CD4-positive, CD25-positive, alpha-beta regulatory T cell (primary cell): ENCODE measurements around the gene FSTL4. TPM values are rescaled to one million over a fixed set of nuclear protein-coding genes. Genes with fewer than 3 reads are reported as not detected.
"Not testable (repeated sequence)": the region's sequence is repeated elsewhere in the genome, so short reads cannot be mapped to it uniquely, and the experiment has no call there.

Experiments
- ATAC-seq, 2 donors: fragments of 150-1000 bp; cut with Tn5 transposase; one replicate each; pipeline ENCODE4 v1.10.0; 2021; ENCODE audit warnings: low read depth in 2 of 2, moderate number of reproducible peaks in 2 of 2, moderate library complexity in 1 of 2
- DNase-seq, 3 donors: peaks; one replicate each; pipeline versions ENCODE4 v3.0.0 to v3.0.0-alpha.2; 2012 to 2022; ENCODE audit warnings: mixed read lengths in 1 of 3
- H3K27ac ChIP-seq: one replicate; pipeline ENCODE4 v1.7.0; 2013; ENCODE audit warnings: mild to moderate bottlenecking, low read length; ENCODE audit not compliant: insufficient read depth, poor library complexity, severe bottlenecking
- H3K27me3 ChIP-seq: one replicate; pipeline ENCODE4 v1.7.0; 2013; ENCODE audit warnings: low read length; ENCODE audit not compliant: control insufficient read depth, insufficient read depth
- H3K36me3 ChIP-seq: one replicate; pipeline ENCODE4 v1.7.0; 2013; ENCODE audit warnings: mild to moderate bottlenecking, low read length, moderate library complexity; ENCODE audit not compliant: control insufficient read depth, insufficient read depth
- H3K4me1 ChIP-seq: 2 replicates; pipeline ENCODE4 v1.7.0; 2013; ENCODE audit warnings: mild to moderate bottlenecking, low read length; ENCODE audit not compliant: insufficient read depth, control insufficient read depth, poor library complexity, severe bottlenecking
- H3K4me3 ChIP-seq: one replicate; pipeline ENCODE4 v1.7.0; 2013; ENCODE audit warnings: low read depth, mild to moderate bottlenecking, low read length, moderate library complexity
- H3K9me3 ChIP-seq, 2 experiments: 1 replicate in 1 of 2; 2 replicates in 1 of 2; pipeline ENCODE4 v1.7.0; 2013; ENCODE audit warnings: low read length in 2 of 2, mild to moderate bottlenecking in 1 of 2, moderate library complexity in 1 of 2; ENCODE audit not compliant: control insufficient read depth in 2 of 2
- H3K27ac Mint-ChIP-seq, 3 donors: one replicate each; pipeline ENCODE4 v1.8.0; 2020 to 2022; ENCODE audit warnings: mild to moderate bottlenecking in 3 of 3, mixed read lengths in 3 of 3, moderate library complexity in 2 of 3
- H3K27me3 Mint-ChIP-seq: one replicate; pipeline ENCODE4 v1.8.0; 2022; ENCODE audit warnings: mild to moderate bottlenecking, mixed read lengths
- H3K36me3 Mint-ChIP-seq: one replicate; pipeline ENCODE4 v1.8.0; 2020; ENCODE audit warnings: mixed read lengths
- H3K4me1 Mint-ChIP-seq, 4 donors: one replicate each; pipeline ENCODE4 v1.8.0; 2020 to 2022; ENCODE audit warnings: mixed read lengths in 4 of 4, mild to moderate bottlenecking in 1 of 4
- H3K4me3 Mint-ChIP-seq, 4 donors: one replicate each; pipeline ENCODE4 v1.8.0; 2020 to 2022; ENCODE audit warnings: mild to moderate bottlenecking in 4 of 4, mixed read lengths in 4 of 4, moderate library complexity in 3 of 4
- H3K9me3 Mint-ChIP-seq, 7 donors: one replicate each; pipeline ENCODE4 v1.8.0; 2020 to 2022; ENCODE audit warnings: mixed read lengths in 7 of 7, mild to moderate bottlenecking in 3 of 7, moderate library complexity in 2 of 7
- polyA plus RNA-seq, 4 donors: library from polyadenylated mRNA; unstranded; fragments of 300-500 nt; fragmentation: Illumina TruSeq; gene quantifications; one replicate each; pipeline ENCODE4 v1.2.3, GENCODE V29; 2021
- total RNA-seq: library from RNA; stranded (reverse); gene quantifications from one replicate; pipeline ENCODE4 v1.2.3, GENCODE V29; 2022

FSTL4 gene
- total and polyA plus RNA-seq, 5 donors from 2014 or later = 0.57 TPM; not detected in 4

DNA sequence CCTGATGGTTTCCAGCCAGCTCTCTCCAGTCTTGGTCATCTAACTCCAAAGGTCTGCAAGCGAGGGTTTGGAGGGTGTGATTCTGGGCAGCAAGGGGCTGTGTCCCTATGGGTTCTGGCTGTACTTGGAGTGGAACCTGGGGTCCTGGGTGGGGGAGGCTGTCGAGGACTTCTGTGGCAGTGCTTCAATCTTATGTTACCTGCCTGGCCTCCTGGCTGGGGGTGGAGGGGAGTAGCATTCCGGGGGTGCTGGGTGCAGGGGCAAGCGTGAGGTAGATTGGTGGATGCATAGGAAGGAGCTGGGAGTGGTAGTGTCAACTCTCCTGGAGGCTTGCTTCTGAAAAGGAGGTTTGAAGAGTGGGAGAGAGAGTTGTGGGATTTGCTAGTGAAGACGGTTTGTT, 417.1 kb downstream of the FSTL4 start:
- Mint-ChIP-seq H3K27ac (peak overlapping the region in 1 of 3 donors; percentile 10), H3K27me3 (peaks cover 22% of the 10 kb centered on the region), H3K36me3 (no peaks in the 10 kb centered on the region), H3K9me3 (no peaks in the 10 kb centered on the region), H3K4me1 (no peaks in the 10 kb centered on the region), H3K4me3 (no peak overlapping the region)
- Histone ChIP-seq H3K27ac (no peak overlapping the region), H3K36me3 (no peaks in the 10 kb centered on the region), H3K4me1 (no peaks in the 10 kb centered on the region), H3K27me3 (no peaks in the 10 kb centered on the region), H3K9me3 (no peaks in the 10 kb centered on the region), H3K4me3 (no peak overlapping the region)
- ATAC-seq = no peak
- no peak for DNase-seq

DNA sequence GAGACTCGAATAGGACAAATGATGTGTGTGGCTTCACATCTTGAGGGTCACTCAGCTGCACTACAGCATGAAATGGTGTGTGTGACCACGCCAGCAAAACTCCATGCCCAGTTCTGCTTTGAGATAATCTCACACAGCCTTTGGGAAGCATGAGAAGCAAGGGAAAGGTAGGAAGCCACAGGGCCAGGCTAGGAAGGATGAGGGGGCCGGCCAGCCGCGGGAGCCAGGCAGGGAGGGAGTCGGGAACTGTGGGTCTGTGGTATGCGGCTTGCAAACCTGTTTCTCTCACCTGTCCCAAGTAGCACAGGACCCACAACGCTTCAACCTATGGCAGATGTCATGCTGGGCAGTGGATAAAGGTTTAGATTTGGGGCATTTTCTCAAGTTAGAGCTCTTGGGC, 418.5 kb downstream of the FSTL4 start:
- Histone ChIP-seq H3K4me3 (no peak overlapping the region), H3K27me3 (no peaks in the 10 kb centered on the region), H3K9me3 (no peaks in the 10 kb centered on the region), H3K36me3 (no peaks in the 10 kb centered on the region), H3K4me1 (no peaks in the 10 kb centered on the region), H3K27ac (no peak overlapping the region)
- no peak overlapping the region for H3K27ac Mint-ChIP-seq
- no peaks in the 10 kb centered on the region for H3K36me3 Mint-ChIP-seq
- peaks cover 22% of the 10 kb centered on the region for H3K27me3 Mint-ChIP-seq
- H3K9me3 Mint-ChIP-seq = no peaks in the 10 kb centered on the region
- DNase-seq = no peak
- ATAC-seq = no peak
- H3K4me1 Mint-ChIP-seq = no peaks in the 10 kb centered on the region
- no peak overlapping the region for H3K4me3 Mint-ChIP-seq

GRCh38 chr5:133192716-133193115, 419.6 kb downstream of the FSTL4 start:
- Histone ChIP-seq H3K36me3 (no peaks in the 10 kb centered on the region), H3K27me3 (no peaks in the 10 kb centered on the region), H3K27ac (no peak overlapping the region), H3K4me3 (no peak overlapping the region), H3K4me1 (no peaks in the 10 kb centered on the region), H3K9me3 (no peaks in the 10 kb centered on the region)
- no peaks in the 10 kb centered on the region for H3K4me1 Mint-ChIP-seq
- DNase-seq (no peak), ATAC-seq (no peak)
- H3K36me3 Mint-ChIP-seq = no peaks in the 10 kb centered on the region
- peaks cover 22% of the 10 kb centered on the region for H3K27me3 Mint-ChIP-seq
- H3K4me3 Mint-ChIP-seq = no peak overlapping the region
- no peak overlapping the region for H3K27ac Mint-ChIP-seq
- H3K9me3 Mint-ChIP-seq = peaks cover 0 to 2% (median 0%) of the 10 kb centered on the region in 7 donors

DNA sequence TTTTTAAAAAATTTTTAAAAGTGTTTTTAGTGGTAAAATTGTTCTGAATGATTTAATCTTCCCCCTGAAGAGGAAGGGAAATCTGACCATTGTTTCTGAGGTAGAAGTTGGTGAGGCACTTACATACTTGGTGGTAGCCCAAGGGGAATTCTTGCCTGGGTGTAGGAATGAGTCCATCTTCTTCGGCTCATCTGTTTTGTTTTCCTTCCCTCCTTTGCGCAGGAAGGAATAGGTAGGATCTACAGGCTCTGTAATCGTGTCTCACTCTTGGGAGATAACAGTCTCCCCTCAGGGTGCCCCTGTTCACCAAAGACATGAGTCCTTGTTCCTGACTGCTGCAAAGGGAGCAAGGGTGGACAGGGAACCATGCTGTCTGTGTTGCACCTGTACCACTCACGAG, 422.5 kb downstream of the FSTL4 start:
- Mint-ChIP-seq H3K27me3 (peaks cover 7% of the 10 kb centered on the region), H3K4me3 (no peak overlapping the region), H3K36me3 (no peaks in the 10 kb centered on the region), H3K27ac (no peak overlapping the region), H3K9me3 (peaks cover 0 to 2% (median 0%) of the 10 kb centered on the region in 7 donors), H3K4me1 (no peaks in the 10 kb centered on the region)
- no peaks in the 10 kb centered on the region for H3K4me1 ChIP-seq
- no peaks in the 10 kb centered on the region for H3K9me3 ChIP-seq
- ATAC-seq = no peak
- no peak overlapping the region for H3K4me3 ChIP-seq
- H3K27me3 ChIP-seq = no peaks in the 10 kb centered on the region
- H3K27ac ChIP-seq = no peak overlapping the region
- no peak for DNase-seq
- no peaks in the 10 kb centered on the region for H3K36me3 ChIP-seq

DNA sequence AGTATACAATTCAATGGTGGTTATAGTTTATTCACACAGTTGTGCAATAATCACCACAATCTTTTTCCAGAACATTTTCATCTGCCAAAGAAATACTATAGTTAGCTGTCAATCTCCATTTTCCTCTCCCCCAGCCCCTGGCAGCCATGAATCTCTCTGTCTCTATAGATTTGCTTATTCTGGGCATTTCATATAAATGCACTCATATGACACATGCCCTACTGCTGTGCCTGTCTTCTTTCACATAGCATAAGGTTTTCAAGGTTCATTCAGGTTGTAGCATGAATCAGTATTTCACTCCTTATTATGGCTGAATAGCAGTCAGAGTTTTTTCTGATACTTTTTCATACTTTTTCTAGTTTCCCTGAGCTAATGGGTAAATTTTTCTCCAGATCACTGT, 432.9 kb downstream of the FSTL4 start:
- DNase-seq (no peak), ATAC-seq (no peak)
- peaks cover 0 to 4% (median under 1%) of the 10 kb centered on the region in 7 donors for H3K9me3 Mint-ChIP-seq
- H3K4me3 ChIP-seq = no peak overlapping the region
- no peaks in the 10 kb centered on the region for H3K36me3 ChIP-seq
- no peak overlapping the region for H3K4me3 Mint-ChIP-seq
- H3K27ac Mint-ChIP-seq = no peak overlapping the region
- peaks cover 2% of the 10 kb centered on the region for H3K27me3 ChIP-seq
- no peaks in the 10 kb centered on the region for H3K9me3 ChIP-seq
- no peak overlapping the region for H3K27ac ChIP-seq
- H3K36me3 Mint-ChIP-seq = no peaks in the 10 kb centered on the region
- H3K27me3 Mint-ChIP-seq = peaks cover 15% of the 10 kb centered on the region
- no peaks in the 10 kb centered on the region for H3K4me1 ChIP-seq
- no peaks in the 10 kb centered on the region for H3K4me1 Mint-ChIP-seq

GRCh38 chr5:133170756-133171387, 441.5 kb downstream of the FSTL4 start:
- Mint-ChIP-seq H3K9me3 (peaks cover 0 to 12% (median 7%) of the 10 kb centered on the region in 7 donors), H3K4me3 (peak overlapping the region in 1 of 4 donors; percentile 42), H3K27me3 (peaks cover 22% of the 10 kb centered on the region)
- not testable (repeated sequence) for H3K36me3 ChIP-seq, H3K4me3 ChIP-seq, H3K27ac ChIP-seq, H3K27me3 ChIP-seq, H3K36me3 Mint-ChIP-seq, H3K27ac Mint-ChIP-seq, H3K4me1 ChIP-seq, H3K4me1 Mint-ChIP-seq, H3K9me3 ChIP-seq, ATAC-seq
- DNase-seq = peak in 2 of 3 donors; percentile 40 to 45

GRCh38 chr5:133164759-133165158, 447.6 kb downstream of the FSTL4 start:
- no peaks in the 10 kb centered on the region for H3K36me3 ChIP-seq
- H3K27ac ChIP-seq = no peak overlapping the region
- no peaks in the 10 kb centered on the region for H3K36me3 Mint-ChIP-seq
- peaks cover 0 to 8% (median 6%) of the 10 kb centered on the region in 7 donors for H3K9me3 Mint-ChIP-seq
- peak in 1 of 3 donors; percentile 3 for DNase-seq
- no peaks in the 10 kb centered on the region for H3K9me3 ChIP-seq
- no peak for ATAC-seq
- peaks cover 23% of the 10 kb centered on the region for H3K27me3 Mint-ChIP-seq
- no peak overlapping the region for H3K4me3 ChIP-seq
- no peaks in the 10 kb centered on the region for H3K4me1 Mint-ChIP-seq
- peaks cover 2% of the 10 kb centered on the region for H3K27me3 ChIP-seq
- H3K4me3 Mint-ChIP-seq = peak overlapping the region in 1 of 4 donors; percentile 8
- no peaks in the 10 kb centered on the region for H3K4me1 ChIP-seq
- H3K27ac Mint-ChIP-seq = peak overlapping the region in 1 of 3 donors; percentile 0

DNA sequence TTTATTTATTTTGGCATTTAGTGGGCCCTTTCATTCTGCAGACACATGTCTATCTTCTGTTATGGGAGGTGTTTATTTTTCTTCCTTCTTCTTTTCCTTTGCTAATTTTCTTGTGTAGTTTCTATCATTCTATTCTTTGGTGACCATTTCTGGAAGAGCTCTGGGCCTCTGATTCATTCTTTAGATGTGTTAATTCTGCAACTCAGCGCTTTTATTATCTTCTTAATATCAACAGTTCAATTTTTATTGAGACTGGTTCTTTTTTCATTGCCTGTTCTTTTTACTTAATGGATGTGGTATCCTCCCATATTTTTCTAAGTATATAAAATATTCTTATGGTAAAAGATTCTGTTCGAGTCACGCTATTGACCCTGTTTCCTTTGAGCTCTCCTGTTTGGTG, 448.5 kb downstream of the FSTL4 start:
- H3K27ac Mint-ChIP-seq = no peak overlapping the region
- no peaks in the 10 kb centered on the region for H3K4me1 Mint-ChIP-seq
- peaks cover 0 to 7% (median 2%) of the 10 kb centered on the region in 7 donors for H3K9me3 Mint-ChIP-seq
- DNase-seq (no peak), ATAC-seq (no peak)
- Histone ChIP-seq H3K9me3 (no peaks in the 10 kb centered on the region), H3K27me3 (peaks cover 2% of the 10 kb centered on the region), H3K4me3 (no peak overlapping the region), H3K36me3 (no peaks in the 10 kb centered on the region), H3K27ac (no peak overlapping the region), H3K4me1 (no peaks in the 10 kb centered on the region)
- no peaks in the 10 kb centered on the region for H3K36me3 Mint-ChIP-seq
- no peak overlapping the region for H3K4me3 Mint-ChIP-seq
- peaks cover 19% of the 10 kb centered on the region for H3K27me3 Mint-ChIP-seq
